C4-2B (cell line): ENCODE data around the gene DPP6.
"Not testable (repeated sequence)": the region's sequence is repeated elsewhere in the genome, so short reads cannot be mapped to it uniquely, and the experiment has no call there.

ENCODE experiments used
- H3K27ac ChIP-seq: fragments of 450-650 bp; 2 replicates; pipeline ENCODE4 v1.5.1; 2017

DPP6 gene

DNA sequence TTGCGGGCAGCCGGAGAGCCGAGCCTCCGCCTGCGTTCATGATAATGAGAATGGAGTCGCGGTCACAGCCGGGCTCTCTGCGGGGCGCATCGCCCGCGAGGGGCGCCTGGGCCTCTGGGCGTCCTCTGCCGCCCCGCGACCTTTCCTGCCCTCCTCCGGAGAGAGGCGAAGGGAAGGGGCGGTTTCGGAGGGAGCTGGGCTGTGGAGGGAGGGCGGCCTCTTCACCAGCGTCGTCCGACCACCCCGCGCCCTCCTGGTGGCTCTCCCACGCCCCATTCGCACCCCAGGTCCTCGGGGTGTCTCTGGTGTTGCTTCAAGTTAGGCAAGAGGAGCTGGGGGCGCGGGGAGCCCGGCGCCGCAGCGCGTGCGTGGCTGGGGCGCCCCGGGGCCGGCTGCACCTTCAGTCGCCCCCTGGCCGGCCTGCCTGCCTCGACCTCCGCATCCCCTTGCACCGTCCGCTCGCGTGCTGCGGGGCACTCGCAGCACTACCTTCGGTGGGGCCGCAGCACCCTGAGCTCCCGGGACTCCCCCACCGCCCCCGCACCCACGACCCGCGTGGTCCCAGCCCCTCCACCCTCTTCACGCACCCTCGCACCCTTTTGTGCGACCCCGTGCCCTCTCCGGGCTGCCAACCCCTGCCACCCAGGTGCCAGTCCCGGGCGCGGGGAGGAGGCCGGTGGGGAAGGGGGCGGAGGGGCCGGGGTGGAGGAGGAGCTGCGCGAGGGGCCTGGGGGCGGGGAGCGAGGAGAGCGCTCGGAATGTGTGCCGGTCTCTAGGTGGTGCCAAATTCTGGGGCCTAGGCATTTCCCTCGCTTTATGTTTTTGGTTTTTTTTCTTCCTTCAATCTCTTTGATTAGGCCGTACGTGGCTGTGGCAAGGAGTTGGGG is at the start of gene DPP6:
TSS of gene DPP6 (plus strand) at position 756 of the 887 bp plus-strand sequence.
- not testable (repeated sequence) for H3K27ac ChIP-seq

DNA sequence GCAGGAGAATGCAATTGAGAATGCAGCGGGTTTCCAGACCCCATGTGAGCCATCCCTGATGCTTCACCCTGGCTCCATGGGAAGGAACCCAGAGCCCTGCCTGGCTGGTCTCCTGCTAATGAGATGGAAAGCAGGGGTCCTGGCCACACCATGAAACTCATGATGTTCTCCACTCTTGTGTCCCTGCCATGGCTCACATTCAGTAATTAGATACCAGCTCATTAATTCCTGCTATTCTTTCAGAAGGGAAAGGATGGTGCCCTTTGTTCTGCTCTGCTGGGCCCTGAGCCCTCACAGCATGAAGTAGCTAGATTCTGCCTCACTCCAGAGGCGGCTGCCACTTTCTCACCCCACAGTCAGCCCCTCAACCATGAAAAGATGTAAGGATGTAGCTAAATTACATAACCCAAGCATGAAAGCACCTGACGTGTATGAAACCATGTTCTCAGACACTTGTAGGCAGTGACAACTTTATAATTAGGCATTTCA is 42.7 kb upstream of the DPP6 start:
- H3K27ac ChIP-seq = not testable (repeated sequence)

DNA sequence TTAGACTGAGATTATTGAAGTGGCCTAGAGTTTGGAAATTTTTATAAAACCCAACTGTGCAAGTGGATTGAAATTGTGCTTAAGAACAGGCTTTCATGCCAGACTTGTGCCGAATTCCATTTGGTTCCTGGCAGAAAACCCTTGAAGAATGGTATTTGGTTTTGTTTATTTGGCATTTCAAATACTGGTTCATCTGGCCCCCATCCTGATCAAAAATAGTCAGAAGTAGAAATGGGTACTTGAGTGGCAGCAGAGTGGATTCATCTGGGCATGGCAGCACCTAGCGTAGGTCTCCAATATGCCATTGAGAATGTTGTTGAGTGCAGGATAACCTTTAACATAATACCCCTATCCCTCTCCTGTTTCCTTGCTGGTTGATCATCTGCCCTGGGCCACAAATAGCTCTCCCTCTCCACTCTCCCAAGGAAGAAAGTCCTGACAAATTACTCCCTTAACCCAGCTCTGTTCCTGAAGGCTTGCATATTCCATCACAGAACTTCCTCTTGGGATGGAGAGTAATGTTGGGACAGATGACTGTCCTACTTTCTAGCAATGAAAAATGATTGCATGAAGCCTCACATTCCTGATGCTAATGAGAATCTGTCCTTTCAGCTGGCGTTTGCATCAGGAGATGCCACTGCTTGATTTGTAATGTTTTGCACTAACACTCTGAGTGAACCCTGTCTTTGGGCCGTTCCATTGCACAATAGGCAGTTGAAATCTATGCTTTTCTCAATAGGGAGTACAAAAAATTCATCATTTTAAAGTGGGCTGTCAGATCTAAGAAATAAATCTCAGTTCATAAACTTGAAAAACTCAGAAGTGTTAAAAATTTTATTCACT is 41.3 kb upstream of the DPP6 start:
- H3K27ac ChIP-seq = not testable (repeated sequence)

DNA sequence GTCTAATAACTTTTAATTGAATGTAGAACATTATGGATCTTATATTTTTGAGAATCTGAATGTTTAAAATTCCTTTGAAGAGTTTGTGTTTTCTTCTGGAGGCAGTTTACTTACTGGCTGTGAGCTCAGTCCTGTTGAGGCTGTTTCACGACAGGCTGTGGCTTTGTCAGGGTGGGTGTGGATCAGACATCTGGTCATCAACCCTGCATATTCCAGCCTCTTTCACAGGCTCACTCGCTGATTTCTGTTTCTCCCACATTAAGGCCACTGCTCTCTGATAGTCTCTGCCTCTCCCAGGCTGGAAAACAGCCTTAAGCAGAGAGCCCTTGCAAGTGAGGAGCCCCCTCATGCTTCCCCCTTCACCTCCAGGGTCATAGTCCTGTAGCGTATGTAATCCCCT is 39.4 kb upstream of the DPP6 start:
- not testable (repeated sequence) for H3K27ac ChIP-seq

DNA sequence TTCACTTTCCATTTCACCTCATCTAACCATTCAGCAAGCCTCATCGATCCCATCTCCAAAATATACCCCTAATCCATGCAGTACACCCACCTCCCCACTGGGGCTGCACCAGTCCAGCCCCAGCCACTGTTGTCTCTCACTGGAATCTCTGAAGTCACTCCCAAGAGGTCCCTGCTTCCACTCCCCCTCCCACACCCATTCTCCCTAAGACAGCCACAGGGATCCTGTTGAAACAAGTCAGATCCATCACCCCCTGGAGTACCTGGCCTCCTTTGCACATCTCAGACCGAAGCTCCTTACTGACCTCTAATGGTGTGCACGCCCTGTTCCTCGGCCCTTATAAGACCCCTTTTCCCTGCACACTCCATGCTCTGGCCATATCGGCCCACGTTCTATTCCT is 36.6 kb upstream of the DPP6 start:
- H3K27ac ChIP-seq = not testable (repeated sequence)

DNA sequence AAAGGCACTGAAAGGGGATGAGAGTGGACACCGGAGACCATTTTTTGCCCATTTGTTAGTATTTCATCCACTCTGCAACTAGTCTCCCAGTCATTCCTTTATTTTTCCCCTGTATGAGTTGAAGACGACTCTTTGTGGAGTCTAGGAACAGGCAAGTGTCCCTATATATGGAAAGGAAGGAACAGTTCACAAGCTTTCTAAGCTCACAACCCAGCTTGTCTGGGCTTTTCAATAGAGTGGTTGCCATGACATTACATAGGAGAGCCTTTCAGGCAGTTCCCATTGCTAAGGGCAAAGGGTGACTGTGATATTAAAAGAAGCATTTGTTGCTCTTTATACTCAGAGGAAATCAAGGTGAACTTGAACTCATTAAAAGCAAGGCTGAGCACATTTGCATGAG is 33.8 kb upstream of the DPP6 start:
- H3K27ac ChIP-seq = not testable (repeated sequence)

DNA sequence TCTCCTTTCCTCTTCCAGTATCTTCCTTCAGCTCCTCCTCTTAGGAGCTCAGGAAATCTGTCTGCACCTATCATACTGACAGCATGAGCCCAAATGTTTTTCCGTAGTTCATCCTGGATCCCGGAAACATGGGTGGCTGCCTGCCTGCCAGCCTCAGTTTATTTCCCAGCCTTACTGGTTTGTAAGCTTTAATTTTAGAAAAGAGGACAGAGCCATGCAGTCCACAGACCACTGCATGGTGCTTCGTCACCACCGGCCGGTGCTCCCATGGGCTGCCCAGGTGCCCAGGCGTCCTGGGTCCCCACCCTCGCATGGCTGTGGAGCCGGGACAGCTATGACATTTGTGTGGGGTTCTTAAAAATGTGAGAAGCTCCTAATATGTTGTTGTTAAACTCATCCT is 24.4 kb upstream of the DPP6 start:
- not testable (repeated sequence) for H3K27ac ChIP-seq

DNA sequence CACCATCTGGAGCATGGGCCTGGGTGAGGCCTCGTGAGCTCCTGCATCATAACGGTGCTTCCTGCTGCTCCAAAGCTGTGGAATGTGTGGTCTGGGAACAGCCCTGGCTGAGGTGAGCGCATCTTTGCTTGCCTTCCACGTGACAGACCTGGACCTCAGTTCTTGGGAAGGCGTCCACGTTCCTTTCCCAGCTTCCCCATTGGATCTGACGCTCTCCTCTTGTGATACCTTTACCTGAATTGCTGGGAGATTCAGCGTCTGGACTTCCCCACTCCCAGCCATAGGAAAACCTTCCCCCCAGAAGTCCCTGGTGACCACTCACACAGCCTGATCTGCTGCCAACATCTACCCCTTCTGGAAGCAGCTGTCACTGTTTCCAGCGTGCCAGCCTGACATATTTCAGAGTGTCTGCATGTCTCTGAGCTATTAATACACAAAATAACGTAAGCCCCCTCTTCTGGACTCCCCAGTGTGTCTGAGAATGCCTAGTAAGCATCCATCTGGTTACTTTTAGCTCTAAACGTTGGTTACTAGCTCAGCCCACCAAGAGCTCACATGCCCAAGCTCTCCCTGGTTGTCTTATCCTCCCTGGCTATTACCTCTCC is 21.6 kb upstream of the DPP6 start:
- H3K27ac ChIP-seq = not testable (repeated sequence)

DNA sequence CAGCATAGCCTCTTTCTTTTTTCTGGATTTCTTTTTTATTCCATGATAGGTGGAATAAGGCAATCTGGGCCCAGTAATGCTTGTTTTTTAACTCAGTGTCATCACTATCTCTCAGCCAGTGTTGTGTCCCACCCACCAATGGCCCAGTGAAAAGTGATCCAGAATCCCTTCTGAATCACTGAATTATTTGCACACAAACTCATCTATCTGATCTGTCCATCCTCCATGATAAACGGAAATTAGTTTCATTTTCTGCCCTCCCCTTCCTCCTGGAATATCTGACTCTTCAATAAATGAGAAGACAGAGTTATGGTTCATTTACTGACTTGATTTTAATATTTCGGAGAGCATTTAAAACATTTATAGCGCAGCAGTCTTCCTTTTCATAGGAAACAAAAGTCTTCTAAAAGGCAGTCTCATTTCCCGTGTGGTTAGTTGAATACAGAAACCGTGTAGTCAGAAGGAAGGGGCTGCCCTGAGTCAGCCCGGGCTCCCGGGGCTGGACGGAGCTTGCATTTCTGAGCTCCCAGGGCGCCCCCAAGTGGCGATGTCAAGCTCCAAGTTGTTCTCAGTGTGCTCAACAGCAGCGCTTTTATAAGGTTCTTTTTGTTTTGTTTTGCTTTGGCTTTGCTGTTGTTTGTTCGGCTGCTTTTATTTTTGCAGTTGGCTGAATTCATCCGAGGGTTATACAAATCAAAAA is 12.6 kb upstream of the DPP6 start:
- H3K27ac ChIP-seq = not testable (repeated sequence)

DNA sequence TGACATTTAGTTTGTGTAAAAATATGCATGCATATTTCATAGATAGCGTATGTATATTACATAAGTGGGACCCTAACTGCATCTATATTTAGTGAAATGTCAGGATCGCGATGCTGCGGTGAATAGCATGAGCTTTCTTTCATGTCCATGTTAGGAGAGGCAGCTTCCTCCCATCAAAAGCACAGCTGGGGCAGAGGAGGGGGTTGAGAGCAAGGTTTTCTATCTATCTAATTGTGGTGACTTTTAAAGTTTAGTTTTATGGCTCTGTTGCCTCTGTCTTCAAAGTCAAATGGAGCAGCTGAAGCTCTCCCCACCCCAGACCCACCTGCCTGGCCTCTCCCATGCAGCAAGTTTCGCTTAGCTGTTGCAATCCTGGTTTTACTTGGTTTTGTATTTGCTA is 1.8 kb upstream of the DPP6 start:
- H3K27ac ChIP-seq = not testable (repeated sequence)

DNA sequence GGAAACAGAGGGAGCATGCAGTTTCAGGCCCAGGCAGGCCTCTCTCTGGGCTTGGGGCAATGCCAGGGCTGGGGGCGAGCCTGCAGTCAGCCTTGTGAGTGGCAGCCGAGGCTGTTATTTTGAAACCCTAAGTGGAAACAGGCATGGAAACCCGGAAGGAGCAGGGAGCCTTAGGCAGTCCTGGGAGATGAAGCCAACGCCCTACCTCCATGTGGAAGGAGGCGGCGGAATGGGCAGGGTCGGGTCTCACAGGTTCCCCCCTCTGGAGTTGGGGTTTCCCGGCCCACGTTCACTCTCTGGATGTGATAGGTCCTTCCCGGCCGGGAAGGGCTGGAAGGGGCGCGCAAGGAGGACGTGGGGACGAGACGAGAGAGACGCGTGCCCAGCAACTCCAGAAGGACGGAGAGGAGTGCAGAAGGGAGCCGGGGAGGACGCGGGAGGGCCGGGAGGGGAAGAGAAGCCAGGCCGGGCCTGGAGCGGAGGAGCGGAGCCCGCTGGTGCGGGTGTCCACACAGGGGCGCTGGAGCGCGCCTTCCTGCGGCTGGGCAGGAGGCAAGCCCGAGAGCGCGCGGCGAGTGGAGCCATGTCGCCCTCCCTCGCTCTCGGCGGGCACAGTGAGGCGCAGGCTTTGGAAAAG is 1.1 kb upstream of the DPP6 start:
- H3K27ac ChIP-seq = not testable (repeated sequence)

DNA sequence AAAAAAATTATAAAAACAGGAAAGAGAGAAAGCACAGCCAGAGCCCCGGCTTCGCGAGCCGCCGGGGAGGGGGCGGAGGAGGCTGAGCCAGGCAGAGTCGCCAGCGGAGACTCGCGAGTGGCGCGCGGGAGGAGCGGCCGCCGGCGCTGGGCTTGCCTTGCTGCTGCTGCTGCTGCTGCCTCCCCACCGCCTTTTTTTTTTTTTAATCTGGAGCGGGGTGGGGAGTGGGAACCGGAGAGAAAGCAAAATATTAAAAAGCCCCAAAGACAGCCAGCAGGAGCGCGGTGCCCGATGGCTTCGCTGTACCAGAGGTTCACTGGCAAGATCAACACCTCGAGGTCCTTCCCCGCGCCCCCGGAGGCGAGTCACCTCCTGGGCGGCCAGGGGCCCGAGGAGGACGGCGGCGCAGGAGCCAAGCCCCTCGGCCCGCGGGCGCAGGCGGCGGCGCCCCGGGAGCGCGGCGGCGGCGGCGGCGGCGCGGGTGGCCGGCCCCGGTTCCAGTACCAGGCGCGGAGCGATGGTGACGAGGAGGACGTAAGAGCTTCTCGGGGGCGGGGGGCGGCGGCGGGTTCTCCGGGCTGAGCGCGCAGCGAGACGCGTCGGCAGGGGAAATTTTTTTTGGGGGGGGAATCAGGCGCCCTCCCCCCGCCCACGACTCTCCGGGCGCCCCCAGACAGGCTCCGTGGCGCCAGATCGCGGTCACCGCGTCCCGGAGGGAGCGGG is 493 bp downstream of the DPP6 start:
- H3K27ac ChIP-seq = not testable (repeated sequence)

DNA sequence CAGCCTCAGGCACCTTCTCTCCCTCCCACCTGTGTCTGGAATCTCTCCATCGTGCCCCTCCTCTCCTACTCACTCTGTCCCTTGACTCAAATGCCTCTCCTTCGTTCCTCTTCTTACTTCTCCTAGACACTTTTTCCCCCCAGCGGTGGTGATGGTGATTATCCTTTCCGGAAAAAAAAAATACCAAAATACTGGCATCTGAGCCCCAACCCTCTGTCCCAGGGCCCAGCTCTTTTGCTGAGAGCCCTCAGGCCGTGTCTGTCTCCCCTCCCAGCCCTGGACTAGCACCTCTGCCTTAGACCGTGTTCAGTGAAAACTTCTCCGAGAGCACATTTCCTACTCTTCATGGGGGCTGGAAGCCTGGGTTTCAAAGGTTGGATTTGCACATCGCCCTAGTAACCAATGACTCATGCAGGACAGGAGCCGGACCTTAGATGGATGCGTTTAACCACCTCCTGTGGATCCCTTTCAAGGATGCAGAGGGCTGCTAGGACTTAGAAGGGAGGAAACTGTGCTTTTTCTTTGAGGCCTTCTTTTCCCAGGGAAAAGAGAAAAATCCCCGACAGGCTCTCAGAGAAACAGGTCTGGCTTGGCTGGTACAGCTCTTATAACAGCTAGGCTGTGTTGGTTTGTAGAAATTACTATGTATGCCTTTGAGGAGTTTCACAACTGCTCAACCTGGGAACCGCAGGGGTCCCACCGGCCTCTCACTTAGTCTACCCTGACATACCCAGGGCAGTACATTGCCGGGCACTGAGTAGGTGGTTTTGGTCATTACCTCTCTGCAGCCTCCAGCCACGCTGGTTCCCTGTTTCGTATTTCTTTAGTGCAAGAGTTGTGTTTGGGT is 1.5 kb downstream of the DPP6 start:
- not testable (repeated sequence) for H3K27ac ChIP-seq

DNA sequence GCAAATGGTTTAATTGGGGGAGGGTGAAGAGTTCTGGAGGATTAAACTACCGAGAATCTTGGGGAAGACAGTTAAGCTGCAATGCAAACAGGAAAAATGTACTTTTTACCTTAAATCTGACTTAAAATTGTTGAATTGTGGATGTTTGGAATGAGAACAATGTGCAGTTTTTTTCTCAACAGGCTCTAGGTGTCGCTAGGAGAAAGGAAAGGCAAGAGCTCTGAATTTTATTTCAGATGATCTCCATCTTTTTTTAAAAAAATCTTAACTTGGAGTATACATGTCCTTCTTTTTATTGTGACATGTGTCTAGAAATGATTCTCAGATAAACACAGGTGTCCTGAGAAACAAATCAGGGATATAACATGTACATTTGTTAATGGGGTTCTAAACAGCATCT is 2.5 kb downstream of the DPP6 start:
- H3K27ac ChIP-seq = not testable (repeated sequence)

DNA sequence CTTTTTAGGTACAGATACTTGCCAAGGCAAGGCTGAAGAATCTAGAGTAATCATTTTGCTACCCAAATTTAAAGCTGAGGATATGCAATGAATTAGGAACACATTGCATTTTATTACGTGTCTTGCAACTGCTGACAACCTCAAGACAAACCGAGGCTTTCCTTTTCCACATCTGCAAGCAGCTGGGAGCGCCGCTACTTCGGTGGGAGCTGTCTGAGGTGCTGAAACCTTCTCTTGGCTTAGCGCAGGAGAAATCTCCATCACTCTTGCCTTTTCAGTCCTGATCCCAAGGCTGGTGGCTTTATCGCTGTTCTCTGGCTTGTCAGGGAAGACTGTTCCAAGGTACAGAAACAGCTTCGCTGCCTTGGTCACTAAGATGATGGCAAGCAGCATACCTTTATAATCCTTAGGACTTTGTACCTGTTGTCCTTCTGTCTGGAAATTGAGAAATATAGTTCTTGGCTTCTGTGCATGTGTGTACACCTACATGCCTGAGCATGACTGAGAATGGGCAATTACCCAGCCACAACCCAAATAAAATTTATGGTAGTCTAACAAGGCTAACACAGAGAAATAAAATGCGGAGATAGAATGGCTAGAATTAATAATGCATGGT is 3.4 kb downstream of the DPP6 start:
- not testable (repeated sequence) for H3K27ac ChIP-seq

DNA sequence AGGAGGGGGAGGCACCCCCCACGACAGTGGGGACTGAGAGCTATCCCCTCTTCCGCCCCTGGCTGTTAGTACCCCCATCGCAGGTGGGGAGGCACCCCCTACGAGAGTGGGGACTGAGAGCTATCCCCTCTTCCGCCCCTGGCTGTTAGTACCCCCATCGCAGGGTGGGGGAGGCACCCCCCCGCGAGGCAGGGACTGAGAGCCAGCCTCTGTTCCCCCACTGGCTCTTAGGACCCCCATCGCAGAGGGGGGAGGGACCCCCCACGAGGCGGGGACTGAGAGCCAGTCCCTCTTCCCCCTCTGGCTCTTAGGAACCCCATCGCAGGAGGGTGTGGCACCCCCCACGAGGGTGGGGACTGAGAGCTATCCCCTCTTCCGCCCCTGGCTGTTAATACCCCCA is 6.6 kb downstream of the DPP6 start:
- H3K27ac ChIP-seq = not testable (repeated sequence)

DNA sequence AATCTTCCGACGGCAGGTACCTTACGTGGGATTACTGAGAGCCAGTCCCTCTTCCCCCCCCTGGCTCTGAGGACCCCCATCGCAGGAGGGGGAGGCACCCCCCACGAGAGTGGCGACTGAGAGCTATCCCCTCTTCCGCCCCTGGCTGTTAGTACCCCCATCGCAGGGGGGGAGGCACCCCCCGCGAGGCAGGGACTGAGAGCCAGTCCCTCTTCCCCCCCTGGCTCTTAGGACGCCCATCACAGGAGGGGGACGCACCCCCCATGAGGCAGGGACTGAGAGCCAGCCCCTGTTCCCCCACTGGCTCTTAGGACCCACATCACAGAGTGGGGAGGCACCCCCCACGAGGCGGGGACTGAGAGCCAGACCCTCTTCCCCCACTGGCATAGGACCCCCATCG is 8.4 kb downstream of the DPP6 start:
- H3K27ac ChIP-seq = not testable (repeated sequence)
